Fibroblast of lung (primary cell): ENCODE data around the gene RAI1. TPM values are rescaled to one million over a fixed set of nuclear protein-coding genes. Genes with fewer than 3 reads are reported as not detected.
"Not testable (repeated sequence)": the region's sequence is repeated elsewhere in the genome, so short reads cannot be mapped to it uniquely, and the experiment has no call there.

ENCODE experiments used
- DNase-seq, 2 donors: peaks; one replicate each; pipeline versions ENCODE4 v3.0.0 to v3.0.0-alpha.2; 2010; ENCODE audit warnings: low read depth in 2 of 2
- H2AFZ ChIP-seq: 2 replicates; pipeline ENCODE4 v1.5.1; 2012; ENCODE audit warnings: low read length, control low read depth, inconsistent platforms
- H3K27ac ChIP-seq: 2 replicates; pipeline ENCODE4 v1.5.1; 2011; ENCODE audit warnings: low read length, control low read depth; ENCODE audit not compliant: insufficient read depth
- H3K27me3 ChIP-seq: 2 replicates; pipeline ENCODE4 v1.5.1; 2011; ENCODE audit warnings: mild to moderate bottlenecking, low read length; ENCODE audit not compliant: control insufficient read depth, insufficient read depth
- H3K36me3 ChIP-seq: 2 replicates; pipeline ENCODE4 v1.5.1; 2011; ENCODE audit warnings: low read length; ENCODE audit not compliant: control insufficient read depth, insufficient read depth
- H3K4me1 ChIP-seq: 2 replicates; pipeline ENCODE4 v1.5.1; 2011; ENCODE audit warnings: low read length; ENCODE audit not compliant: control insufficient read depth, insufficient read depth; ENCODE audit errors: extremely low read depth
- H3K4me2 ChIP-seq: 2 replicates; pipeline ENCODE4 v1.5.1; 2011; ENCODE audit warnings: low read length, control low read depth; ENCODE audit not compliant: insufficient read depth; ENCODE audit errors: extremely low read depth
- H3K4me3 ChIP-seq, 4 experiments: fragments of 200-600 bp in 1 of 4; sonication (generic) in 1 of 4; replicated peaks in 1 of 4; 2 replicates each; pipeline ENCODE4 v1.5.1; 2011 to 2016; ENCODE audit warnings: low read length in 4 of 4, low read depth in 3 of 4, mild to moderate bottlenecking in 3 of 4, control low read depth in 2 of 4, inconsistent platforms in 1 of 4, mixed read lengths in 1 of 4; ENCODE audit not compliant: insufficient read depth in 1 of 4; ENCODE audit errors: control extremely low read depth in 1 of 4
- H3K79me2 ChIP-seq: 2 replicates; pipeline ENCODE4 v1.5.1; 2012; ENCODE audit warnings: mild to moderate bottlenecking, low read length, inconsistent platforms; ENCODE audit not compliant: control insufficient read depth, insufficient read depth
- H3K9ac ChIP-seq: 2 replicates; pipeline ENCODE4 v1.5.1; 2011; ENCODE audit warnings: mild to moderate bottlenecking, low read length, control low read depth; ENCODE audit not compliant: insufficient read depth
- H3K9me3 ChIP-seq: 2 replicates; pipeline ENCODE4 v1.5.1; 2012; ENCODE audit warnings: low read depth, low read length; ENCODE audit not compliant: control insufficient read depth, insufficient read depth
- H4K20me1 ChIP-seq: 2 replicates; pipeline ENCODE4 v1.5.1; 2011; ENCODE audit warnings: low read length; ENCODE audit not compliant: control insufficient read depth, insufficient read depth; ENCODE audit errors: extremely low read depth
- EZH2 ChIP-seq: IDR thresholded peaks from 2 replicates; pipeline ENCODE4 v1.5.1; 2012; ENCODE audit warnings: low read length, control low read depth, mild to moderate bottlenecking; ENCODE audit errors: missing control alignments
- polyA minus RNA-seq: library from RNA; depleted of rRNA, polyadenylated mRNA; stranded (reverse); fragments of >200 nt; gene quantifications from 2 replicates; pipeline ENCODE4 v1.2.3, GENCODE V29; 2011; ENCODE audit warnings: low replicate concordance
- polyA plus RNA-seq, 2 donors: library from polyadenylated mRNA; depleted of rRNA in 1 of 2; stranded (reverse) in 1 of 2; unstranded in 1 of 2; fragments of >200 nt; gene quantifications; 2 replicates each; pipeline ENCODE4 v1.2.1, GENCODE V29; 2011 to 2012; ENCODE audit warnings: missing spikeins in 1 of 2
- total RNA-seq: library from RNA; depleted of rRNA; stranded (reverse); fragments of >200 nt; gene quantifications from 2 replicates; pipeline ENCODE4 v1.2.1, GENCODE V29; 2014
- TF ChIP-seq, protein P1 (sequence below), 2 donors: IDR thresholded peaks in 1 of 2; conservative IDR thresholded peaks in 1 of 2; 1 replicate in 1 of 2; 2 replicates in 1 of 2; pipeline ENCODE4 v1.5.1; 2011 to 2012; ENCODE audit warnings: low read length in 2 of 2, control low read depth in 1 of 2, inconsistent platforms in 1 of 2, low read depth in 1 of 2, mild to moderate bottlenecking in 1 of 2

RAI1 gene, protein sequence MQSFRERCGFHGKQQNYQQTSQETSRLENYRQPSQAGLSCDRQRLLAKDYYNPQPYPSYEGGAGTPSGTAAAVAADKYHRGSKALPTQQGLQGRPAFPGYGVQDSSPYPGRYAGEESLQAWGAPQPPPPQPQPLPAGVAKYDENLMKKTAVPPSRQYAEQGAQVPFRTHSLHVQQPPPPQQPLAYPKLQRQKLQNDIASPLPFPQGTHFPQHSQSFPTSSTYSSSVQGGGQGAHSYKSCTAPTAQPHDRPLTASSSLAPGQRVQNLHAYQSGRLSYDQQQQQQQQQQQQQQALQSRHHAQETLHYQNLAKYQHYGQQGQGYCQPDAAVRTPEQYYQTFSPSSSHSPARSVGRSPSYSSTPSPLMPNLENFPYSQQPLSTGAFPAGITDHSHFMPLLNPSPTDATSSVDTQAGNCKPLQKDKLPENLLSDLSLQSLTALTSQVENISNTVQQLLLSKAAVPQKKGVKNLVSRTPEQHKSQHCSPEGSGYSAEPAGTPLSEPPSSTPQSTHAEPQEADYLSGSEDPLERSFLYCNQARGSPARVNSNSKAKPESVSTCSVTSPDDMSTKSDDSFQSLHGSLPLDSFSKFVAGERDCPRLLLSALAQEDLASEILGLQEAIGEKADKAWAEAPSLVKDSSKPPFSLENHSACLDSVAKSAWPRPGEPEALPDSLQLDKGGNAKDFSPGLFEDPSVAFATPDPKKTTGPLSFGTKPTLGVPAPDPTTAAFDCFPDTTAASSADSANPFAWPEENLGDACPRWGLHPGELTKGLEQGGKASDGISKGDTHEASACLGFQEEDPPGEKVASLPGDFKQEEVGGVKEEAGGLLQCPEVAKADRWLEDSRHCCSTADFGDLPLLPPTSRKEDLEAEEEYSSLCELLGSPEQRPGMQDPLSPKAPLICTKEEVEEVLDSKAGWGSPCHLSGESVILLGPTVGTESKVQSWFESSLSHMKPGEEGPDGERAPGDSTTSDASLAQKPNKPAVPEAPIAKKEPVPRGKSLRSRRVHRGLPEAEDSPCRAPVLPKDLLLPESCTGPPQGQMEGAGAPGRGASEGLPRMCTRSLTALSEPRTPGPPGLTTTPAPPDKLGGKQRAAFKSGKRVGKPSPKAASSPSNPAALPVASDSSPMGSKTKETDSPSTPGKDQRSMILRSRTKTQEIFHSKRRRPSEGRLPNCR (N-terminal part only)
- total RNA-seq (4.1 and 6.6 TPM in 2 replicates), polyA plus RNA-seq (2.1 TPM in 2 replicates), polyA minus RNA-seq (9.3 and 9.7 TPM in 2 replicates)
- polyA plus RNA-seq (2012) = 10.3 and 10.4 TPM in 2 replicates

DNA sequence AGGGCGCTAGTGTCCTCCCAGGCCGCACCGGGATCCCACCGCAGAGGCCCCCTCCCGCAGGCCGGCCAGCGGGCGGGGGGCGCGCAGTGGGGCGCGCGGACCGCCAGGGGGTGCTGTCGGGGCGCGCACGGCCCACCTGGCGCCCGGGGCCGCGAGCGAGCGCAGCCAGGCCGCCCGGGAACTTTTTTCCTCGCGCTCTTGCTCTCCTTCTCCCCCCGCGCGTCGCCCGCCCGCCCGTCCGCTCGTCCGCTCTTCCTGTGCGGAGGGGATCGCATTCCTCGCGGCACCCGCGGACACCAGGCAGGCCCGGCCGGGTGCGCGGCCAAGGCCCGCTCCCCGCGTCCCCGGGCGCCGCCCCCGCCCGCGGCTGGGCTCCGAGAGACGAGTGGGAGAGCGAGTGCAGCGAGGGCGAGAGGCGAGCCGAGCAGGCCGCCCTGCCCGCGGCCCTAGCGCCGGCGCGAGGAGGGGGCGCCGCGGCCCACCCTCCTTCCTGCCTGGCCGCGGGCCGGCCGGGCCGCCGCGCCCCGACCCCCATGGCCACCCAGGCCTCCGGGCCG, at the start of gene RAI1:
Gene RAI1 (plus strand): TSS at position 272 of the 557 bp plus-strand sequence. CDS start 111,491 bp downstream, outside the sequence.
- H3K36me3 ChIP-seq = peaks cover 4% of the 10 kb centered on the region
- peaks cover 43% of the 10 kb centered on the region for H3K79me2 ChIP-seq
- peaks cover 14% of the 10 kb centered on the region for H3K4me1 ChIP-seq
- H2AFZ ChIP-seq = no peak within 1 kb of the TSS
- DNase-seq = peak; percentile 82 to 84
- H3K27me3 ChIP-seq = peaks cover 2% of the 10 kb centered on the region
- no peaks in the 10 kb centered on the region for H3K9me3 ChIP-seq
- H3K9ac ChIP-seq = peak within 1 kb of the TSS; percentile 97
- H3K4me2 ChIP-seq = peak within 1 kb of the TSS; percentile 73
- TF ChIP-seq, protein P1, sequence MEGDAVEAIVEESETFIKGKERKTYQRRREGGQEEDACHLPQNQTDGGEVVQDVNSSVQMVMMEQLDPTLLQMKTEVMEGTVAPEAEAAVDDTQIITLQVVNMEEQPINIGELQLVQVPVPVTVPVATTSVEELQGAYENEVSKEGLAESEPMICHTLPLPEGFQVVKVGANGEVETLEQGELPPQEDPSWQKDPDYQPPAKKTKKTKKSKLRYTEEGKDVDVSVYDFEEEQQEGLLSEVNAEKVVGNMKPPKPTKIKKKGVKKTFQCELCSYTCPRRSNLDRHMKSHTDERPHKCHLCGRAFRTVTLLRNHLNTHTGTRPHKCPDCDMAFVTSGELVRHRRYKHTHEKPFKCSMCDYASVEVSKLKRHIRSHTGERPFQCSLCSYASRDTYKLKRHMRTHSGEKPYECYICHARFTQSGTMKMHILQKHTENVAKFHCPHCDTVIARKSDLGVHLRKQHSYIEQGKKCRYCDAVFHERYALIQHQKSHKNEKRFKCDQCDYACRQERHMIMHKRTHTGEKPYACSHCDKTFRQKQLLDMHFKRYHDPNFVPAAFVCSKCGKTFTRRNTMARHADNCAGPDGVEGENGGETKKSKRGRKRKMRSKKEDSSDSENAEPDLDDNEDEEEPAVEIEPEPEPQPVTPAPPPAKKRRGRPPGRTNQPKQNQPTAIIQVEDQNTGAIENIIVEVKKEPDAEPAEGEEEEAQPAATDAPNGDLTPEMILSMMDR (conservative IDR thresholded peaks at IDR 0.05 in 1 of 2, IDR thresholded peaks at IDR 0.05 in 1 of 2; ENCODE audit: low read depth in 1 of 2, low read length in 2 of 2) = peak in 1 of 2 donors; percentile 42
- TF ChIP-seq EZH2 = no peak
- H3K27ac ChIP-seq = peak within 1 kb of the TSS; percentile 92
- H4K20me1 ChIP-seq = no peaks in the 10 kb centered on the region
- H3K4me3 ChIP-seq = peak within 1 kb of the TSS; percentile 49 to 89 (median 69)

DNA sequence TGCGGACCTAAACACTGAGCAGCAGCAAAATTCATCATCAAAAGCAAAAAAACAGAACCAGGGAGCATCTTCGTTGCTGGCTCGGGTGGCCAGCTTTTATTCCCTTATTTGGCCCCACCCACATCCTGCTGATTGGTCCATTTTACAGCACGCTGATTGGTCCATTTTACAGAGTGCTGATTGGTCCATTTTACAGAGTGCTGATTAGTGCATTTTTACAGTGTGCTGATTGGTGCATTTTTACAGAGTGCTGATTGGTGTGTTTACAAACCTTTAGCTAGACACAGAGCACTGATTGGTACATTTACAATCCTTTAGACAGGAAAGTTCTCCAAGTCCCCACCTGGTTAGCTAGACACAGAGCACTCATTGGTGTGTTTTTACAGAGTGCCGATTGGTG, 48.6 kb upstream of the RAI1 start:
- H3K27me3 ChIP-seq, H3K9ac ChIP-seq, H3K4me3 ChIP-seq, H3K79me2 ChIP-seq, H3K36me3 ChIP-seq, H3K9me3 ChIP-seq, H3K27ac ChIP-seq, H2AFZ ChIP-seq, H3K4me1 ChIP-seq, DNase-seq, H4K20me1 ChIP-seq, H3K4me2 ChIP-seq: not testable (repeated sequence)

DNA sequence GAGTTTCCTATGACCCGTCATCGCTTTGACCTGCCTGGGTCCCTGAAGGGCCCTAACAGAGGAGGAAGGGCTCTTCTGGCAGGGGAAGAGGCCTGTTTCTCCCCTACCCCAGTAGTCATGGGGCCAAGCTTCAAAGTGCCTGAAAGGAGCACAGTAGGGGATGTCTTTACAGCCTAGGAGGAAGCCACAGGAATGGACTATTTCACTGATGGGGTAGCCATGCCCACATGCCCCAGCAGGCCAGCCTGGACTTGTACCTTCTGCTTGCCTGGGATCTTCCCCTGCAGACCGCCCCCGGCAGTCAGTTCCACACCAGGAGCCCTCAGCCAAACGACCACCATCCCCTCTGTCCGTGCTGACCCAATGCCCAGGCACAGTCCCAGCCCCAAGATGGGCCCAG, 47.9 kb upstream of the RAI1 start:
- no peak overlapping the region for H3K4me2 ChIP-seq
- no peak overlapping the region for H2AFZ ChIP-seq
- H3K4me3 ChIP-seq = no peak overlapping the region
- H3K9me3 ChIP-seq = no peaks in the 10 kb centered on the region
- TF ChIP-seq EZH2 = no peak
- TF ChIP-seq, protein P1 (conservative IDR thresholded peaks at IDR 0.05 in 1 of 2, IDR thresholded peaks at IDR 0.05 in 1 of 2; ENCODE audit: low read depth in 1 of 2, low read length in 2 of 2) = no peak
- no peaks in the 10 kb centered on the region for H4K20me1 ChIP-seq
- no peak overlapping the region for H3K9ac ChIP-seq
- H3K4me1 ChIP-seq = no peaks in the 10 kb centered on the region
- no peaks in the 10 kb centered on the region for H3K36me3 ChIP-seq
- no peaks in the 10 kb centered on the region for H3K79me2 ChIP-seq
- no peak overlapping the region for H3K27ac ChIP-seq
- peaks cover 2% of the 10 kb centered on the region for H3K27me3 ChIP-seq
- DNase-seq = no peak
